GM23248 (cell line): Measurements from ENCODE around the gene CMIP. TPM values are rescaled to one million over a fixed set of nuclear protein-coding genes. Genes with fewer than 3 reads are reported as not detected.
"Not testable (repeated sequence)": the region's sequence is repeated elsewhere in the genome, so short reads cannot be mapped to it uniquely, and the experiment has no call there.

ENCODE experiments used
- DNase-seq: peaks from one replicate; pipeline ENCODE4 v3.0.0-alpha.2; 2015
- H2AFZ ChIP-seq: fragments of 200-600 bp; sonication (generic); 2 replicates; pipeline ENCODE4 v1.6.1; 2016; ENCODE audit warnings: antibody characterized with exemption
- H3F3A ChIP-seq: fragments of 200-600 bp; sonication (generic); 2 replicates; pipeline ENCODE4 v1.6.1; 2016; ENCODE audit warnings: mild to moderate bottlenecking, antibody characterized with exemption, mixed run types; ENCODE audit not compliant: insufficient read depth
- H3K27ac ChIP-seq: fragments of 200-600 bp; sonication (generic); 2 replicates; pipeline ENCODE4 v1.5.1; 2016; ENCODE audit warnings: mild to moderate bottlenecking
- H3K27me3 ChIP-seq: fragments of 200-600 bp; sonication (generic); replicated peaks from 2 replicates; pipeline ENCODE4 v1.6.1; 2016; ENCODE audit warnings: mild to moderate bottlenecking; ENCODE audit not compliant: insufficient read depth
- H3K36me3 ChIP-seq: fragments of 200-600 bp; sonication (generic); 2 replicates; pipeline ENCODE4 v1.6.1; 2016; ENCODE audit warnings: low read depth, mild to moderate bottlenecking
- H3K4me1 ChIP-seq: fragments of 200-600 bp; sonication (generic); 2 replicates; pipeline ENCODE4 v1.6.1; 2016; ENCODE audit warnings: mild to moderate bottlenecking; ENCODE audit not compliant: insufficient read depth
- H3K4me2 ChIP-seq: fragments of 200-600 bp; sonication (generic); one replicate; pipeline ENCODE4 v1.6.1; 2016; ENCODE audit warnings: mild to moderate bottlenecking; ENCODE audit not compliant: unreplicated experiment
- H3K4me3 ChIP-seq: fragments of 200-600 bp; sonication (generic); 2 replicates; pipeline ENCODE4 v1.5.1; 2016; ENCODE audit warnings: mild to moderate bottlenecking
- H3K79me2 ChIP-seq: fragments of 200-600 bp; sonication (generic); 2 replicates; pipeline ENCODE4 v1.6.1; 2016; ENCODE audit warnings: mild to moderate bottlenecking; ENCODE audit not compliant: insufficient read depth
- H3K9ac ChIP-seq: fragments of 200-600 bp; sonication (generic); 2 replicates; pipeline ENCODE4 v1.6.1; 2016; ENCODE audit warnings: mild to moderate bottlenecking
- H3K9me2 ChIP-seq: fragments of 200-600 bp; sonication (generic); 2 replicates; pipeline ENCODE4 v1.6.1; 2016; ENCODE audit warnings: mixed run types, mild to moderate bottlenecking, moderate library complexity; ENCODE audit not compliant: insufficient read depth
- H3K9me3 ChIP-seq: fragments of 200-600 bp; sonication (generic); one replicate; pipeline ENCODE4 v1.6.1; 2017; ENCODE audit warnings: low read depth
- H4K20me1 ChIP-seq: fragments of 200-600 bp; sonication (generic); 2 replicates; pipeline ENCODE4 v1.6.0; 2016; ENCODE audit not compliant: insufficient read depth
- EZH2 ChIP-seq: fragments of 200-600 bp; sonication (generic); IDR thresholded peaks from 2 replicates; pipeline ENCODE4 v1.6.1; 2018; ENCODE audit warnings: antibody characterized with exemption, mild to moderate bottlenecking; ENCODE audit not compliant: insufficient read depth, poor library complexity, severe bottlenecking
- EZH2phosphoT487 ChIP-seq: fragments of 200-600 bp; sonication (generic); IDR thresholded peaks from 2 replicates; pipeline ENCODE4 v1.6.1; 2018; ENCODE audit warnings: antibody characterized with exemption, moderate library complexity, mild to moderate bottlenecking, low read depth; ENCODE audit not compliant: insufficient read depth
- WGBS, 2 experiments: methylation state at CpG; one replicate each; pipeline ENCODE4 v1.1.6; 2015 to 2017; ENCODE audit warnings: low lambda C conversion rate in 2 of 2, low coverage in 1 of 2; ENCODE audit errors: missing lambda C conversion rate in 2 of 2; 5-methylcytosine and 5-hydroxymethylcytosine counted together
- in situ Hi-C: fragments of 300-500 bp; cut with MboI; formaldehyde crosslinking; loops from 2 replicates; pipeline ENCODE4 v1.15.0; 2020
- polyA plus RNA-seq: library from polyadenylated mRNA; unstranded; fragments of >200 nt; fragmentation: Nextera tagmentation; extraction: Ambion mirVana; gene quantifications from 2 replicates; pipeline ENCODE4 v1.2.1, GENCODE V29; 2016
- total RNA-seq: library from RNA; depleted of rRNA; stranded (reverse); fragments of >200 nt; shearing (Covaris generic); gene quantifications from 2 replicates; pipeline ENCODE4 v1.2.3, GENCODE V29; 2014

Gene CMIP
- total and polyA plus RNA-seq, 2 experiments from 2014 or later: 1.5 to 9.5 TPM

DNA sequence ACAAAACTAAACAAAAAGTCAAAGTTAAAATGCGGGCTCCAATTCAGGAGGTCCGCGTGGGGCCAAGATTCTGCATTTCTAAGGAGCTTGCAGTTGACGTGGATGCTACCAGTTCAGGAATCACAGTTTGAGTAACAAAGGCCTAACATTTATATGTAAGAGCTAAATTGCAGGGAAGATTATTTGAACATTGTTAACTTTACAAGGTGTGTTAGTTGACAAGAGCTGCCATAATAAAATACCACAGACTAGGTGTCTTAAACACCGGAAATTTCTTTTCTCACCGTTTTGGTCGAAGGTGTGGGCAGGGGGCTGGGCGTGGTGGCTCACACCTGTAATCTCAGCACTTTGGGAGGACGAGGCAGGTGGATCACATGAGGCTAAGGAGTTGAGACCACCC lies 24.8 kb upstream of the CMIP start:
- no peak for DNase-seq
- Histone ChIP-seq H3K27ac (no peak overlapping the region), H2AFZ (no peak overlapping the region), H3K9me3 (no peaks in the 10 kb centered on the region), H3K36me3 (no peaks in the 10 kb centered on the region), H3K79me2 (no peaks in the 10 kb centered on the region), H3K4me3 (no peak overlapping the region), H3K9ac (no peak overlapping the region), H3K4me2 (no peak overlapping the region), H3K9me2 (no peaks in the 10 kb centered on the region), H4K20me1 (no peaks in the 10 kb centered on the region), H3K4me1 (no peaks in the 10 kb centered on the region), H3K27me3 (no peaks in the 10 kb centered on the region), H3F3A (no peaks in the 10 kb centered on the region)
- in situ Hi-C loops: no loop called here
- 90 to 93% methylated on average over 9 of the region's 9 CpGs for WGBS, 2 experiments
- no peak for TF ChIP-seq EZH2phosphoT487
- TF ChIP-seq EZH2: no peak

DNA sequence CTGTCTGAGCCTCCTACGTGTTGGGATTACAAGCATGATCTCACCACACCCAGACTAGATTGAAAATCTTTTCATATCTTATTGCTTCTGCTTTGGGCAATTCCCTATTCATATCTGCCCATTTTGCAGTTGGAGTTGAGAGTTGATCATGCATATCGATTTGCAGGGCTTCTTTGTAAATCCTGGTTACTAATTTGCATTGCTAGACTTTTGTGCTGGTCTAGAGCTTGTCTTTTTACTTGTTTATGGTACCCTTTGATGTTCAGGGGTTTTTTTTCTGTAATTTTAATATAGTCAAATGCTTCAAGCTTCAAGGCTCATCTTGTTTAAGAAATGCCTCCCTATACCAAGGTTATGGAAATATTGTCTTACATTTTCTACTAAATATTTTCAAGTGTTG lies 23.5 kb upstream of the CMIP start:
- H3K4me1 ChIP-seq: no peaks in the 10 kb centered on the region
- no peak overlapping the region for H3K4me2 ChIP-seq
- no peak overlapping the region for H3K9ac ChIP-seq
- H4K20me1 ChIP-seq: no peaks in the 10 kb centered on the region
- no peaks in the 10 kb centered on the region for H3K9me2 ChIP-seq
- no peaks in the 10 kb centered on the region for H3K9me3 ChIP-seq
- DNase-seq: no peak
- H3K27ac ChIP-seq: no peak overlapping the region
- in situ Hi-C loops: no loop called here
- H3K27me3 ChIP-seq: no peaks in the 10 kb centered on the region
- H2AFZ ChIP-seq: no peak overlapping the region
- H3K79me2 ChIP-seq: no peaks in the 10 kb centered on the region
- TF ChIP-seq EZH2phosphoT487: no peak
- TF ChIP-seq EZH2: no peak
- no peaks in the 10 kb centered on the region for H3F3A ChIP-seq
- H3K36me3 ChIP-seq: no peaks in the 10 kb centered on the region
- 79 to 84% methylated on average over 2 of the region's 2 CpGs for WGBS, 2 experiments
- H3K4me3 ChIP-seq: no peak overlapping the region

DNA sequence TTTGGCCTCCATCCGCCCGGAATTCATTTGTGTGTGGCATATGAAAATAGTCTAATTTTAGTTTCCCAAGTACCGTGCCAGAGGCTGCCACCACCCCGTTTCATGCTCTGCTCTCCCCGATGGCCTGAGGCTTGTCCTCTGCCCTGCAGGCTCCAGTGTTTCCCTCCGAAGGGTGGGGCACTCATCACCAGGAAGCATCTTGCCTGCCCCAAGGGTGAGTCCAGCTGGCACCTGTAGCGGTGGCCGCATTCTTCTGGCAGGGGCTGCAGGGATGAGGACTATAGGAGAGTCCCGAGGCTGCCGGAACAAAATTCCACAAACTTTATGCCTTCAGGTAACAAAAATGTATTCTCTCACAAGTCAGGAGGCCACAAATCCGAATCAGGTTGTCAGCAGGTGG lies 23.1 kb upstream of the CMIP start:
- WGBS, 2 experiments: 69 to 73% methylated on average over 11 of the region's 11 CpGs
- TF ChIP-seq EZH2phosphoT487 (no peak), EZH2 (no peak)
- DNase-seq: no peak

DNA sequence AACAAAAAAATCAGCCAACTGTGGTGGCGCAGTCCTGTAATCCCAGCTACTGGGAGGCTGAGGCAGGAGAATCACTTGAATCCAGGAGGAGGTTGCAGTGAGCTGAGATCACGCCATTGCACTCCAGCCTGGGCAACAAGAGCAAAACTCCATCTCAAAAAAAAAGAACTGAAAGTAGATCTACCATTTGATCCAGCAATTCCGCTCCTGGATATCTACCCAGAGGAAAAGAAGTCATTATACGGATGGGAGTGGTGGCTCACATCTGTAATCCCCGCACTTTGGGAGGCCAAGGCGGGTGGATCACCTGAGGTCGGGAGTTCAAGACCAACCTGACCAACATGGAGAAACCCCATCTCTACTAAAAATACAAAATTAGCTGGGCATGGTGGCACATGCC lies 22.5 kb upstream of the CMIP start:
- H3K9me3 ChIP-seq, in situ Hi-C loops, H3K4me3 ChIP-seq, DNase-seq, H3K9me2 ChIP-seq, H3K4me1 ChIP-seq, H3K27me3 ChIP-seq, H3K4me2 ChIP-seq, H3K79me2 ChIP-seq, H4K20me1 ChIP-seq, H2AFZ ChIP-seq, H3F3A ChIP-seq, H3K27ac ChIP-seq, H3K36me3 ChIP-seq, H3K9ac ChIP-seq: not testable (repeated sequence)
- WGBS, 2 experiments: 89 to 90% methylated on average over 7 of the region's 7 CpGs

More for the DNA sequence above, 23.1 kb upstream of the CMIP start:
- Histone ChIP-seq H3K4me3 (no peak overlapping the region), H3K4me2 (no peak overlapping the region), H4K20me1 (no peaks in the 10 kb centered on the region), H3K4me1 (no peaks in the 10 kb centered on the region), H3K9ac (no peak overlapping the region), H3K27me3 (no peaks in the 10 kb centered on the region), H3F3A (no peaks in the 10 kb centered on the region), H3K36me3 (no peaks in the 10 kb centered on the region), H3K79me2 (no peaks in the 10 kb centered on the region), H3K9me3 (no peaks in the 10 kb centered on the region), H2AFZ (no peak overlapping the region), H3K27ac (no peak overlapping the region), H3K9me2 (no peaks in the 10 kb centered on the region)
- in situ Hi-C loops: no loop called here

DNA sequence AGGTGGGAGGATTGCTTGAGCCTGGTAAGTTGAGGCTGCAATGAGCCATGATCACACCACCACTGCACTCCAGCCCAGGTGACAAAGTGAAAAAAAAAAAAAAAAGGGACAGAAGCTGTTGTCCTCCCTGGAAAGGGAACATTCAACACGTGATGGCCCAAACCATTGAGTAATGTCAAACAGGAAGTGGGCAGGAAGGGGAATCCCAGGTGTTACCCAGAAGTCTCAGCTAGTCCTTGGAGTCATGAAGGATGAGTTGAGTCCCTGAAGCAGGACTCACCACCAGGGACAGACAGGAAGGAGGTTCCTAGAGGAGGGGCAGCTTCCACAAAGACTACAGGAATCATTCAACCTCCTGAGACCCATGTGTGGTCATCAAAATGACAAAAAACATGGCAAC lies 19.8 kb upstream of the CMIP start:
- H3K27me3 ChIP-seq: no peaks in the 10 kb centered on the region
- H3K4me1 ChIP-seq: no peaks in the 10 kb centered on the region
- H3K4me2 ChIP-seq: no peak overlapping the region
- H4K20me1 ChIP-seq: no peaks in the 10 kb centered on the region
- no peak overlapping the region for H3K9ac ChIP-seq
- in situ Hi-C loops: no loop called here
- 0 to 11% methylated on average over 1 of the region's 1 CpG for WGBS, 2 experiments
- no peak for TF ChIP-seq EZH2phosphoT487
- no peak for TF ChIP-seq EZH2
- no peaks in the 10 kb centered on the region for H3K36me3 ChIP-seq
- H3F3A ChIP-seq: no peaks in the 10 kb centered on the region
- H3K27ac ChIP-seq: no peak overlapping the region
- H3K79me2 ChIP-seq: no peaks in the 10 kb centered on the region
- no peaks in the 10 kb centered on the region for H3K9me3 ChIP-seq
- no peak overlapping the region for H2AFZ ChIP-seq
- DNase-seq: no peak
- no peak overlapping the region for H3K4me3 ChIP-seq
- H3K9me2 ChIP-seq: no peaks in the 10 kb centered on the region
